ENCODE data around the gene WWC2.

DNA sequence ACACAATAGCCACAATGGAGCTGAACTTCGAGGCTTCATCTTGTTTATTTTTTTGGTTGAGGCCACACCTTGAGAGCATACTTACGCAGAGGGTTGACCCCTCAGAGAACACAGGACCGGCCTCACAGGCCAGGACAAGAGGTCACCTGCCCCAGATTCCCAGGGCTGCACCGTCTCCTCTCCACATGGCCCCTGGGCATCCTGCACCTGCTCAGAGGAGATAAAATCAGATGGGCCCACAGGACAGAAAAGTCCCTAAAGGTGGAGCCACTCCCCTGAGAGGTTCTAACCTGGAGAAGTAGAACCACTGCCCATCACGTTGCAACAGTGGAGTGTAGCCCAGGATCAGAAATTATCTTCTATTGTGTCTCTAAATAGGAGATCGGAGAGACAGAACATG, 224.2 kb downstream of the WWC2 start:
- TF ChIP-seq, protein P1, sequence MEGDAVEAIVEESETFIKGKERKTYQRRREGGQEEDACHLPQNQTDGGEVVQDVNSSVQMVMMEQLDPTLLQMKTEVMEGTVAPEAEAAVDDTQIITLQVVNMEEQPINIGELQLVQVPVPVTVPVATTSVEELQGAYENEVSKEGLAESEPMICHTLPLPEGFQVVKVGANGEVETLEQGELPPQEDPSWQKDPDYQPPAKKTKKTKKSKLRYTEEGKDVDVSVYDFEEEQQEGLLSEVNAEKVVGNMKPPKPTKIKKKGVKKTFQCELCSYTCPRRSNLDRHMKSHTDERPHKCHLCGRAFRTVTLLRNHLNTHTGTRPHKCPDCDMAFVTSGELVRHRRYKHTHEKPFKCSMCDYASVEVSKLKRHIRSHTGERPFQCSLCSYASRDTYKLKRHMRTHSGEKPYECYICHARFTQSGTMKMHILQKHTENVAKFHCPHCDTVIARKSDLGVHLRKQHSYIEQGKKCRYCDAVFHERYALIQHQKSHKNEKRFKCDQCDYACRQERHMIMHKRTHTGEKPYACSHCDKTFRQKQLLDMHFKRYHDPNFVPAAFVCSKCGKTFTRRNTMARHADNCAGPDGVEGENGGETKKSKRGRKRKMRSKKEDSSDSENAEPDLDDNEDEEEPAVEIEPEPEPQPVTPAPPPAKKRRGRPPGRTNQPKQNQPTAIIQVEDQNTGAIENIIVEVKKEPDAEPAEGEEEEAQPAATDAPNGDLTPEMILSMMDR (IDR thresholded peaks at IDR 0.05; ENCODE audit: insufficient read depth, low read length, poor library complexity, severe bottlenecking) = no peak
- TF ChIP-seq EZH2phosphoT487 (conservative IDR thresholded peaks at IDR 0.05; ENCODE audit: low read length) = no peak
